Hypothalamus (tissue), 51 donors: Measurements from ENCODE around the gene CDH24.
A peak's percentile ranks its signal among the peaks of the same experiment; 100 is the strongest.

Experiments used
- DNase-seq, 51 donors: peaks; one replicate each; lab custom pipeline; 2025; lab: John Stamatoyannopoulos, UW

CDH24 gene

DNA sequence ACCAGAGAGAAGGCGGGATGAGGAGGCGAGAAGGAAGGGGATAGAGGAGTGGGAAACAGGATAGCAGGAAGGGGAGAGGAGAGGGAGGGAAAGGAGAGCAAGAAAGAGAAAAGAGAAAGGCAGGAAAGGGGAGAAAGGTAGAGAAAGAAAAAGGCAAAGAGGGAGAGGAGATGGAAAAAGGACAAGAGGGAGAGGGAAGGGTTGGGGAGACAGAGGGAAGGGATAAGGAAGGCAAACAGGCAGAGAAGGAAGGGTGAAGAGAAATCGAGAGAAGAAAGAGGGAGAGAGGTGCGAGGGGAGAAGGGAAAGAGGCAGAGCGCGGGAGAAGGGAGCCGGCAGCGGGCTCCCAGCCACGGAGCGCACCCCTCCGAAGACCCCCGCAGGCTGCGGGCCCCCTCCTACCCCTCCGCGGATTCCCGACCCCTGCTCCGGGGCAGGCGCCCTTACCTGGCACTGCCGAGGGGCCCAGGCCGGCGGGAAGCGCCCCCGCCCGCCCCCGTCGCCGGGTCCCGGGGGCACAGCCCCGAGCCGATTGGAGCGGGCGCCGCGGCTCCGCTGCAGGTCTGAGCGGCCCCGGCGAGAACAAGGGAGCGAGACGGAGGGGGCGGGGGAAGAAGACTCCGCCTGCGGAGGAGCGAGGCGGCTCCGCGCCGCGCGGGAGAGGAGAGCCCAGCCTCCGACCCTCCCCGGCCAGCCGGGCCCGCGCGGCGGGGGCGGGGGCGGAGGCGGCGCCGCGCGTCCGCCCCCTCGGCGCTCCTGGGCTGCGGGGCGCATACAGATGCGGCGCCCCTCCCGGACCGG, at the start of gene CDH24:
CDH24 (minus strand) TSS at position 565 of the 801 bp plus-strand sequence. CDS start 1,787 bp downstream, outside the sequence.
- DNase-seq = no peak

- no peak for DNase-seq
These were observed 49.4 kb upstream of the CDH24 start for GRCh38 chr14:23106747-23107045.

DNA sequence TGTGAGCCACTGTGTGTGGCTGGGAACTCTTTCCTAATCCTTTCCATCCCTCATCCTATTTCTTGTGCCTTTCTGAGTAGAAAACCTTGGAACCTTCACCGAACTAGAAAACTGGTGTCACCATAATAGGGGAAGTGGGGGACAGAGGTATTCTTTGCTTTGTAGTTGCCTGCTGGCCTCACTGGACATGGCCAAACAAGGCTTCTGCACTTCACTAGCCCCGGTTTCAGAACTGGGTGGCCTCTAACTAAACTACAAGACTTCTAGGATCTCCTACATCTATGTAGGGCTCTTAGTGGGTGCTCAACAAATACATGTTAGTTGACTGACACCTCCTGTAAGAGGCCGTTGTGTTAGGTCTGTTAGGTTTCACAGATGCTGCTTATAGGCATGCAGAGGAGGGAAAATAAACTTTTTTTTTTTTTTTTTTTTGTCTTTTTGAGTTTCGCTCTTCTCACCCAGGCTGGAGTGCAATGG, 48.1 kb upstream of the CDH24 start:
- DNase-seq = no peak

GRCh38 chr14:23104591-23105347, 47.4 kb upstream of the CDH24 start, which contains the start of gene CIROP:
Gene CIROP (minus strand): TSS chr14:23104989. CDS start chr14:23104920, 69 bp downstream.
- peak in 1 of 51 donors; percentile 14 for DNase-seq

DNA sequence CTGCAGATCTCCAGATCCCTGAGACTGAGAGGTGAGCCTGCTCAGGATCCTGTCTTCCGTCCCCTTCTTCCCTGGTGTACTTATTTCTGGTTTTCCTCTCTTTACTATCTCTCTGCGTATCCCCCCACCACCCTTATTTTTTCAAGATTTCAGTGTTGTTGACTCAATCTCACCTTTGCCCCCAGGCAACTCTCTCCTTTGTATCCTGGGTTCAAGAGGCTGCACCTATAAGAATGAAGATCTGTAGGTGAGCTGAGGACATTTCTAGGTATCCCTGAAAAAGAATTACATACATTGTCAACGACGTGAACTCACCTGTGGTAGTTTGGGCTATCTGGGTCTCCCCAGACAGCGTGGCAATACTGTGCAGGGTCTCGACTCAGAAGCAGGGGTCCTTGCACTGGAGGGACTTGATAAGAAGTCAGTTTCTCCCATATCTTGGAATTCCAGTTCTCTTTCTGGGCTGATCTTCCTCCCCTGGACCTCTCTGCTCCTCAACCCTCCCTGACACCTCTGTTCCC, 46.8 kb upstream of the CDH24 start:
- peak in 1 of 51 donors; percentile 1 for DNase-seq

- peak in 1 of 51 donors; percentile 11 for DNase-seq
These were observed 46.3 kb upstream of the CDH24 start for GRCh38 chr14:23103581-23103980.

DNA sequence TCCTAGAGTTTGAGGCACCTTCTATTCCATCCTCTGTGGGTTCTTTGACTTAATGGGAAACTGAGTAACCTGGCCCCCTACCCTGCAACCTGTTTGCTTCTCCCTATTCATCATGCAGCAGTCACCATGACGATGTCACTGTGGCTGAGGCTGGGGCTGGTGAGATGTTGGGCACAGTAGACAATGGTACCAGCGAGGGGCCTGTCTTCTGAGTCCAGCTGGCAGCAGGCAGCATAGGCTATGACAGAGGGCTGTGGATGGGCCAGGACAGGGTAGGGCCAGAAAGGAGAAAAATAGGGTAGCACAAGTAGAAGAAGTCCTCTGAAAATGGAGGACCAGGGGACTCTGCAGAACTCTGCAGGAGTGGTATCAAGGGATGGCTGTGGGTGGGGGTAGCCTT, 45.5 kb upstream of the CDH24 start:
- peak in 14 of 51 donors; percentile 6 to 42 (median 21) for DNase-seq

- DNase-seq = no peak
These were observed 44.8 kb upstream of the CDH24 start for GRCh38 chr14:23101986-23102625.

DNA sequence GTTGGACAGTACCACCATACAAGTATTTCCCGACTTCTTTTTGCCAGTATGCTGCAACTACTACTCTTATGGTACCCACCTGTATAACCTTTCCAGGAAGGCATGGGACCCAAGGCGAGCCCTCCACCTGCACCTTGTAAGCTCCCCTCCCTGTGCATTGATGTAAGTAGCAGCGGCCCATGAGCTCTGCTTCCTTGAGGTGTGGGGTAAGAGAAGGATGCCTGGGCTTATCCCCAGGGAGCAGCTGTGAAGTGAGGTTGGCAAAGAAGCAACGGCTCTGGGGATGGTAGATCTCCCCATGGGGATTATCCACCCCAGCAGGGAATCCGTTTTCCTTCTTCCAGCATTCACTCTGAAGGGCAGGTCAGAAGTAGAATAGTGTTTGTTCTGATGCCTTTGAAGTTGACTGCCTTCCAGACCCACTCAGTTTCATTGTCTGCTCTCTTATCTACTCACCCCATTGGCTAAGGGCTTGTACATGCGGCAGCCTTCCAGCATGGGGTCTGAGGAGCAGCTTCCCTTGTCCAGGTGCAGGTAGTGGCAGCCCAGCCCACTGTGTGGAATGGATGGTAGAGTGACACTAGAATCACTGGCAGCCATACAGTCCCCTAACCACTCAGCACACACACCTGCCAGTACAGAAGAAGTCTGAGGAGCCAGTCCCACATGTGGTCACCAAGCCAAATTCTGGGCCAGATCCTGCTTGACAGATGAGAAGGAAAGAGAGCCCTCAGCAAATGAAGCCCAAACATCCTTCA, 44.1 kb upstream of the CDH24 start:
- no peak for DNase-seq

GRCh38 chr14:23099212-23099861, 42.0 kb upstream of the CDH24 start:
- no peak for DNase-seq

- no peak for DNase-seq
These were observed 40.5 kb upstream of the CDH24 start for GRCh38 chr14:23097786-23098185.

DNA sequence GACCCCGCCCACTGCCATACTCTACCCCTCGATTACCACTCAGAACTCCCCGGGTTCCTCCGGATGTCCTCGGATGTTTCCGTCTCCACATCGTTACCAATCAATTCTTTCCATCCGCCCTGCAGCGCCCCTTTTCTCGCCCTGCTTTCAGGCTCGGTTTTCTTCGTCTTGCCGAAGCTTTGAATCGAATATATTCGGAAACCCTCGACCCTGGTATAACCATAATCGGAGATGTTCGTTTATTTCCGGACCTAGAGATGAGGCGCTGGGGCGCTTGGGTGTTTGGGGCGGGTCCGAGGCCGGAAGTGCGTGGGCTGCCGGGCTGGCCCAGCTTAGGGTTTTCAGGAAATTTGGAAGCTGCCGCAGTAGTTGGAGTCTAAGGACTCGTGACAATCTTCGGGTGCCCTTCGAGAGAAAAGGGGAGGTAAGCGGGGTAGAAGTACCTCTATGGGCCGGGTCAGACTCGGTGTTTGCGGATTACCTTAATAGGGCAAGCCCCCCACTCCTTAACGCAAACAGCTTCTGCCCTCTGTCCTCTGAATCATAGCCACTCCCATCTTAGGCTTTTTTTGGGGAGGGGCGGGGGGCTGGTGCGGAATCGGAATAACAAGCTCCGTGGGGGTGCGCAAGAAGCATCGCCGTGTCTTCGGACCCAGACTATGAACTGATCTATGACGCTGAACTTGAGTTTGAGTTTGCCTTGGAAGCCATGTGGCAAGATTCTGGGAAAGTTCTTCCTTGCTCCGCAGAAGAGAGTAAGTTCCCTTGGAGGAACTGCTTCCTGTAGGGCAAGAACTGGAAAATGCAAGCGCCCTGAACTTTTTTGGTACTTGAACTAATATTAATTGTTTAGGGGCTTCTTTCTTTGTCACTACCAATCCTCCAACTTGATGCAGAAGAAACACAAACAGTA, 38.1 kb upstream of the CDH24 start, which contains the start of gene C14orf119:
C14orf119 (plus strand) TSS at position 310 of the 913 bp plus-strand sequence. CDS start 2,154 bp downstream, outside the sequence.
- no peak for DNase-seq

DNA sequence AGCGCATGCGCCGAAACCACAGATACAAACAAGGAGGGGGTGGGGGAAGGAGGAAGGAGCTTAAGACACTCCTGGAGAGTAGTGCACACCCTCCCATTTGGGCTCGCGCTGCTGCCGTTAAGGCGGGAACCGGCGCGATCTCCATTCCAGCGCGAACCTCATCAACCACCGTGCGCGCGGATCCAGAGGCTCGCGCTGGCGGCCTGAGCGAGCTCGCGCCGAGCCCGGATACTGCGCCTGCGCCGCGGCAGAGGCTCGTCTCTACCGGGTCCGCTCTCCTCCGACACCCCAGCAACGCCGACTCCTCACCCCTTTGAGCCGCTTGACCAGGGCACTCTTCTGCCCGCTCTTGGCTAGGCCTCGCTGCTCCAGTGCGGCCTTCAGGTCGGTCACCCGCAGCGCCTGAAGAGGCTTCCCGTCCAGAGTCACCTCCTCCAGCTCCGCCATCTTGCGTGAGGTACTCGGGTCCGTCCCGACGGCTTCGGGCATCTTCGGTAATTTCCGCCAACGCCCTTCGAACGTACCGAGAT, 37.4 kb upstream of the CDH24 start, which contains the start of gene ACIN1:
ACIN1 (minus strand) TSS at position 471 of the 530 bp plus-strand sequence; CDS start at position 447, 24 bp downstream.
- no peak for DNase-seq

DNA sequence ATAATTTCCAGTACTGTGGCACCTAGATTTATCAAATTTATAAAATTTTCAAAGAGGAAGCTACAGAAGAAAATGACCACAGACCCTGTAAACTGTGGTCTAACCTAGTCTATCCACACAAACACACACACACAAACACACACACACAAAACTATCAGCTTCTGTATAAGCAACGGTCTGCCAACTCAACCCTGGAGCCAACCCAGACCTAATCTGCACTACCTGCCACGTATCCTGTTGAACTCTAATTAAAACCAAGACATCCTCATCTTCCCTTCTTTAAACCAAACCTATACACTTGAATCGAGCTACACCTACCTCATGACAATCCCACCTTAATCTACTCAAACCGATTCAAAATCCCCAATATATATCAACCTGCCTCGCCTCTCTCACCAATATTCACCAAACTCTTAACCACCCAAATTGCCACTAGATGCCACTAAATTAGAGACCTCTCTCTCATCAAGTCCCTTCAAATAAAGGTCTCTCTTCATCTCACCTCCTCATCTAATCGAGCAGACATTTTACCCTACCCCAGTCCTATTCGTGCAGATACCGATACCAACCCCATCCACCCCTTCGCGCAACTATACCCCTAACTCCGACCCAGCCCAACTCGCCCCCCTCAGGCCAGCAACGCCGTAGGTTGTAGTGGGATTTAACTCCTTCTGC, 36.8 kb upstream of the CDH24 start:
- no peak for DNase-seq

DNA sequence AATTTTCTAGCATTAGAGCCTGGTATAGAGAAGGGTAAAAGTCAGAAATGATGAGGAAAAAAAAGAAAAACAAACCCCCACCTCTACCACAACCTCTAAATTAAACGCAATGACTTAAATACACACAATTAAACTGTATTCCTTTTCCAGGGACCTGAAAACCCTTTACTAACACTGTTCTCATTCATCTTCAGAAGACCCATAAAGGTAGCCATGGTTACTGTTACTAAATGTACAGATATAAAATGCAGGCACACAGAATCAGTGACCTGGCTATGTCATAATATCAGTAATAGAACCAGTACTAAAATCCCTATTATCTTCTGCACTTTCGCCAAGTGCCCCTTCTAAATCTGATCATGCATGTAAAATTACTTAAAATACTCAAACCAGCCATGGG, 36.2 kb upstream of the CDH24 start:
- DNase-seq = no peak

DNA sequence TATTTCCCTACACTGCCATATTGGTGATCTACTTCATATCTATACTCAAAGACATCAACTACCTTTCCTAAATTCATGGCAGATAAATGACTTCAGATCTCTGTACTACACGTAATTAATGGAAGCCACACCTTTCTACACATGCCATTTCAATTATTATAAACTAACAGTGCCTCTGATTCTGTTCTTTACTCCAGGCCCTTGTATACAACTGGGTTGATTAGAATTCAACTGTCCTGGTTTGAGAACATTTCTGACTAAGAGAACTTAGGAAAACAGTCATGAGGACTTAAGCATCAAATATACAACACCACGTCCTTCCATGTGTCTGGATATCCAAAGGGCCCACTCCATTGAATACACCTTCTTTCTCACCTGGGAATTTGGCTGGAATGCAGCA, 35.8 kb upstream of the CDH24 start:
- DNase-seq = no peak
